ENCODE measurements around the gene LIMK1. TPM values are rescaled to one million over a fixed set of nuclear protein-coding genes. Genes with fewer than 3 reads are reported as not detected.

The LIMK1 gene
- total and polyA plus RNA-seq, 2 of the 4 experiments (the other 2 are of a cell fraction), result 25.8 to 48.0 TPM

- peaks cover 6% of the 10 kb centered on the region for H3K9me3 ChIP-seq (ENCODE audit: control insufficient read depth, insufficient read depth, low read length)
These were observed 58.1 kb downstream of the LIMK1 start for GRCh38 chr7:74141705-74142104.

More at GRCh38 chr7:74141705-74142104, 58.1 kb downstream of the LIMK1 start:
- no peak overlapping the region for H3K4me2 ChIP-seq (ENCODE audit: low read depth, low read length)
- H3K27me3 ChIP-seq (ENCODE audit: control insufficient read depth, insufficient read depth, low read length), result no peaks in the 10 kb centered on the region
- ATAC-seq (ENCODE audit: low read depth) (no peak), DNase-seq (no peak)
- 0 out of 2 replicates have a peak, but pooled peaks cover 2% of the 10 kb centered on the region for H3K9me1 ChIP-seq (ENCODE audit: insufficient read depth, low read length)
- H2AK9ac ChIP-seq (replicated peaks; ENCODE audit: low read depth, low read length, poor library complexity), result no peak overlapping the region
- ChIA-PET CTCF (interaction anchor here (0.6 to 1.2 kb wide), 3 partner anchors 10 to 147 kb away, joined by 3 to 4 read pairs (median 4); partner anchors contain the start of gene CLIP2), POLR2A (ENCODE audit: unreplicated experiment) (no interaction called here)
- no peaks in the 10 kb centered on the region for H4K20me1 ChIP-seq (ENCODE audit: insufficient read depth, low read length)
- no peaks in the 10 kb centered on the region for H3K36me3 ChIP-seq (ENCODE audit: control insufficient read depth, insufficient read depth, low read length)
- H2AFZ ChIP-seq (replicated peaks; ENCODE audit: low read length, poor library complexity), result no peak overlapping the region
- H3K18ac ChIP-seq (ENCODE audit: low read depth, low read length), result no peak overlapping the region
- TF ChIP-seq MAZ (IDR thresholded peaks at IDR 0.05; ENCODE audit: borderline replicate concordance, low read depth, low read length) (no peak), CHD1 (IDR thresholded peaks at IDR 0.05; ENCODE audit: low read depth, low read length) (no peak)
- H3K9ac ChIP-seq (ENCODE audit: low read depth, low read length), result no peak overlapping the region
- H2AK5ac ChIP-seq (ENCODE audit: low read depth, low read length), result peak overlapping the region; percentile 59; the same call in 1 of the 2 replicates
- in situ Hi-C loops (cut with MboI; ENCODE audit: low sequenced_read_pairs) (no loop called here), intact Hi-C loops (cut with micrococcal nuclease) (no loop called here), dilution Hi-C loops (cut with HindIII; ENCODE audit: low sequenced_read_pairs, unreplicated experiment) (no loop called here)
- no TSS peak for BruUV-seq (replicated peaks)
- H4K91ac ChIP-seq (ENCODE audit: insufficient read depth, low read depth, low read length), result no peak overlapping the region
- no peak overlapping the region for H2BK15ac ChIP-seq (ENCODE audit: low read depth, low read length)
- no peak overlapping the region for H3K4ac ChIP-seq (ENCODE audit: low read depth, low read length)
- 0 out of 2 replicates have a peak overlapping the region, but pooled peaks have one; percentile 15 for H2BK120ac ChIP-seq (ENCODE audit: low read depth, low read length)
- H4K8ac ChIP-seq (ENCODE audit: low read depth in 2 of 2, low read length in 2 of 2), result no peak overlapping the region
- no peak overlapping the region for H2BK20ac ChIP-seq (ENCODE audit: low read depth, low read length)
- H3K4me1 ChIP-seq (ENCODE audit: control insufficient read depth, insufficient read depth, low read length), result peaks cover 3% of the 10 kb centered on the region; the same call in 1 of the 2 replicates
- no peak overlapping the region for H4K5ac ChIP-seq (ENCODE audit: low read depth, low read length)
- no peak overlapping the region for H2BK5ac ChIP-seq (ENCODE audit: low read depth, low read length, poor library complexity, severe bottlenecking)
- no CpG with 5 or more reads among the region's 1 CpG for WGBS, 2 experiments (ENCODE audit: extremely low coverage in 2 of 2, insufficient read length in 1 of 2)
- no peak overlapping the region for H3K56ac ChIP-seq (ENCODE audit: extremely low read depth, insufficient read depth, low read length)
- H3K23ac ChIP-seq (ENCODE audit: low read depth, low read length), result no peak overlapping the region
- no peak overlapping the region for H3K14ac ChIP-seq (replicated peaks; ENCODE audit: low read depth, low read length)
- no peak overlapping the region for H3K27ac ChIP-seq (ENCODE audit: insufficient read depth, low read length)
- no peak overlapping the region for H3K4me3 ChIP-seq (ENCODE audit: insufficient read depth, low read depth, low read length)
- no peaks in the 10 kb centered on the region for H3K79me1 ChIP-seq (ENCODE audit: low read depth in 1 of 2, low read length in 2 of 2)

Measured in IMR-90 (cell line).